HepG2 (cell line): ENCODE data around the gene SUDS3. TPM values are rescaled to one million over a fixed set of nuclear protein-coding genes. Genes with fewer than 3 reads are reported as not detected.

Source experiments
- ATAC-seq: fragments of 200-7000 bp; cut with Tn5 transposase; 3 replicates; pipeline ENCODE4 v1.9.1; 2020; ENCODE audit warnings: mild to moderate bottlenecking, moderate library complexity
- BruUV-seq: library from RNA; stranded (reverse); fragments of 400-500 nt; replicated peaks from 2 replicates; lab custom pipeline; 2021; lab: Mats Ljungman, UMichigan
- CTCF ChIA-PET: fragments of 300-600 bp; formaldehyde crosslinking; extraction: SDS; loops from one replicate; lab custom pipeline; 2021; ENCODE audit warnings: low total read pairs, inconsistent platforms, low intra/inter-chr PET ratio; lab: Yijun Ruan, JAX
- POLR2A ChIA-PET: fragments of 350-600 bp; sonication (Branson Sonifier 250); formaldehyde crosslinking; loops from one replicate; lab custom pipeline; 2020; ENCODE audit warnings: antibody characterized with exemption, inconsistent platforms; lab: Yijun Ruan, JAX
- DNase-seq: peaks from one replicate; pipeline ENCODE4 v3.0.0-alpha.2; 2015; ENCODE audit warnings: low spot score
- FAIRE-seq: peaks from 3 replicates; lab custom pipeline; 2011; peaks lifted over from hg19 to GRCh38; lab: Jason Lieb, UNC
- H2AFZ ChIP-seq: one replicate; pipeline ENCODE4 v1.6.1; 2011; ENCODE audit warnings: low read length, inconsistent platforms
- H3K27ac ChIP-seq: fragments of 300-600 bp; 3 replicates; pipeline ENCODE4 v1.8.0; 2011; ENCODE audit warnings: mixed run types, mild to moderate bottlenecking, mixed read lengths, low read length, inconsistent platforms; ENCODE audit not compliant: insufficient read depth; ENCODE audit errors: extremely low read length
- H3K27me3 ChIP-seq, 2 experiments: fragments of 200-600 bp in 1 of 2; 2 replicates in 1 of 2; 3 replicates in 1 of 2; pipeline versions ENCODE4 v1.6.0 to v1.8.0; 2011; ENCODE audit warnings: low read length in 2 of 2, mild to moderate bottlenecking in 2 of 2, moderate library complexity in 2 of 2, inconsistent platforms in 1 of 2; ENCODE audit not compliant: insufficient read depth in 2 of 2, control insufficient read depth in 1 of 2
- H3K36me3 ChIP-seq, 2 experiments: fragments of 200-600 bp in 1 of 2; replicated peaks in 1 of 2; 2 replicates in 1 of 2; 3 replicates in 1 of 2; pipeline versions ENCODE4 v1.5.1 to v1.8.0; 2011; ENCODE audit warnings: low read length in 2 of 2, inconsistent platforms in 1 of 2; ENCODE audit not compliant: insufficient read depth in 2 of 2, control insufficient read depth in 1 of 2
- H3K4me1 ChIP-seq: 2 replicates; pipeline ENCODE4 v1.5.1; 2012; ENCODE audit warnings: low read length, inconsistent platforms; ENCODE audit not compliant: insufficient read depth
- H3K4me2 ChIP-seq: 2 replicates; pipeline ENCODE4 v1.6.0; 2011; ENCODE audit warnings: low read depth, low read length, inconsistent platforms
- H3K4me3 ChIP-seq, 3 experiments: fragments of 200-600 bp in 1 of 3; sonication (generic), shearing (Covaris generic) in 1 of 3; replicated peaks in 1 of 3; 2 replicates each; pipeline ENCODE4 v1.5.1; 2011 to 2016; ENCODE audit warnings: low read length in 3 of 3, inconsistent platforms in 2 of 3, low read depth in 2 of 3, mild to moderate bottlenecking in 2 of 3, control low read depth in 1 of 3, mixed read lengths in 1 of 3; ENCODE audit not compliant: insufficient read depth in 1 of 3
- H3K79me2 ChIP-seq: one replicate; pipeline ENCODE4 v1.6.1; 2011; ENCODE audit warnings: low read length, inconsistent platforms; ENCODE audit not compliant: insufficient read depth
- H3K9ac ChIP-seq: 2 replicates; pipeline ENCODE4 v1.6.0; 2011; ENCODE audit warnings: mild to moderate bottlenecking, low read depth, low read length, inconsistent platforms; ENCODE audit not compliant: insufficient read depth
- H3K9me3 ChIP-seq: 2 replicates; pipeline ENCODE4 v1.5.1; 2012; ENCODE audit warnings: mild to moderate bottlenecking, low read length
- H4K20me1 ChIP-seq: 2 replicates; pipeline ENCODE4 v1.6.0; 2011; ENCODE audit warnings: inconsistent platforms, mild to moderate bottlenecking, low read length, moderate library complexity; ENCODE audit not compliant: insufficient read depth
- AGO1 ChIP-seq: fragments of 200-400 bp; formaldehyde crosslinking; IDR thresholded peaks from 2 replicates; pipeline ENCODE4 v1.6.1; 2017; ENCODE audit warnings: mild to moderate bottlenecking, low read depth, low read length, moderate library complexity; ENCODE audit not compliant: poor library complexity, severe bottlenecking
- ARNTL ChIP-seq: sonication (generic); formaldehyde crosslinking; IDR thresholded peaks from 2 replicates; pipeline ENCODE4 v1.4.0; 2020; ENCODE audit warnings: mild to moderate bottlenecking, missing genetic modification reagents
- FOXM1 ChIP-seq: sonication (generic); formaldehyde crosslinking; IDR thresholded peaks from 2 replicates; pipeline ENCODE4 v1.5.0; 2020; ENCODE audit warnings: missing genetic modification reagents
- KLF16 ChIP-seq, 2 experiments: sonication (generic) in 1 of 2; formaldehyde crosslinking in 1 of 2; IDR thresholded peaks; 2 replicates each; pipeline versions ENCODE4 v1.6.1 to v1.8.0; 2016 to 2023; ENCODE audit warnings: missing genetic modification reagents in 2 of 2, missing compliant biosample characterization in 1 of 2
- MXD3 ChIP-seq: IDR thresholded peaks from 2 replicates; pipeline ENCODE4 v1.6.1; 2016; ENCODE audit warnings: mild to moderate bottlenecking, missing biosample characterization, missing genetic modification reagents
- PHF8 ChIP-seq: sonication (generic); formaldehyde crosslinking; IDR thresholded peaks from 2 replicates; pipeline ENCODE4 v1.5.0; 2020; ENCODE audit warnings: missing genetic modification reagents
- RBFOX2 ChIP-seq: fragments of 200-400 bp; formaldehyde crosslinking; IDR thresholded peaks from 2 replicates; pipeline ENCODE4 v1.6.1; 2017; ENCODE audit warnings: low read depth, mild to moderate bottlenecking, low read length
- RFX3 ChIP-seq: IDR thresholded peaks from 2 replicates; pipeline ENCODE4 v1.6.1; 2016; ENCODE audit warnings: missing biosample characterization, missing genetic modification reagents
- SAP130 ChIP-seq: IDR thresholded peaks from 2 replicates; pipeline ENCODE4 v1.6.1; 2016; ENCODE audit warnings: low read depth
- TAF1 ChIP-seq: sonication (generic); formaldehyde crosslinking; IDR thresholded peaks from 2 replicates; pipeline ENCODE4 v1.4.0; 2020; ENCODE audit warnings: missing genetic modification reagents
- UBTF ChIP-seq: sonication (generic); formaldehyde crosslinking; IDR thresholded peaks from 2 replicates; pipeline ENCODE4 v1.4.0; 2020; ENCODE audit warnings: mild to moderate bottlenecking, missing genetic modification reagents
- ZNF263 ChIP-seq: sonication (generic); formaldehyde crosslinking; IDR thresholded peaks from 2 replicates; pipeline ENCODE4 v1.4.0; 2020; ENCODE audit warnings: missing genetic modification reagents
- WGBS: methylation state at CpG from one replicate; pipeline ENCODE4 v1.1.6; 2017; ENCODE audit warnings: low lambda C conversion rate; 5-methylcytosine and 5-hydroxymethylcytosine counted together
- in situ Hi-C: cut with HindIII; loops from 2 replicates; pipeline ENCODE4 v1.10.0; 2017; ENCODE audit warnings: low pct_unique_long_range_greater_than_20kb; ENCODE audit not compliant: extremely low pct_ligation_motif_present
- intact Hi-C: fragments of 100-400 bp; cut with micrococcal nuclease; formaldehyde crosslinking; loops from one replicate; pipeline ENCODE4 v1.10.0; 2022; ENCODE audit not compliant: unreplicated experiment
- polyA plus RNA-seq, 8 experiments: library from polyadenylated mRNA; depleted of rRNA in 3 of 8; stranded (reverse) in 7 of 8; unstranded in 1 of 8; fragments of >200 nt; fragmentation: Illumina TruSeq in 4 of 8; extraction: Trizol in 4 of 8; gene quantifications; 2 replicates each; pipeline versions ENCODE4 v1.2.1 to v1.2.3, GENCODE V29; 2011 to 2016; ENCODE audit warnings: low read depth in 4 of 8, missing spikeins in 1 of 8, mixed read lengths in 1 of 8; ENCODE audit not compliant: insufficient read depth in 1 of 8
- total RNA-seq, 5 experiments: library from RNA; depleted of rRNA; stranded (reverse); fragments of >200 nt; fragmentation: Illumina TruSeq; extraction: Trizol; gene quantifications; 2 replicates each; pipeline ENCODE4 v1.2.3, GENCODE V29; 2016; ENCODE audit warnings: low read depth in 1 of 5
- TF ChIP-seq, protein P1 (sequence below): IDR thresholded peaks from 2 replicates; pipeline ENCODE4 v1.6.1; 2016
- TF ChIP-seq, protein P2 (sequence below): sonication (generic); formaldehyde crosslinking; IDR thresholded peaks from 2 replicates; pipeline ENCODE4 v1.5.1; 2020; ENCODE audit warnings: mild to moderate bottlenecking, moderate library complexity, missing genetic modification reagents
- TF ChIP-seq, protein P3 (sequence below): sonication (generic); formaldehyde crosslinking; IDR thresholded peaks from 2 replicates; pipeline ENCODE4 v1.4.0; 2020; ENCODE audit warnings: mild to moderate bottlenecking, missing genetic modification reagents

The SUDS3 gene
- total and polyA plus RNA-seq, 2 of the 13 experiments (the other 11 are each of a cell fraction or from before 2014, with no cell fraction given) = 20.2 to 33.1 TPM

- H3K9me3 ChIP-seq = no peaks in the 10 kb centered on the region
- H3K4me1 ChIP-seq = peaks cover 35% of the 10 kb centered on the region
- ChIA-PET POLR2A (no interaction called here), CTCF (no interaction called here)
- H3K4me2 ChIP-seq = peak overlapping the region; percentile 68
- DNase-seq (no peak), ATAC-seq (peak; percentile 20), FAIRE-seq (no peak)
- peak overlapping the region; percentile 75 for H3K27ac ChIP-seq
- peak overlapping the region; percentile 78 for H3K9ac ChIP-seq
- 1% methylated on average over 25 of the region's 60 CpGs for WGBS
- peak overlapping the region; percentile 40 for H2AFZ ChIP-seq
- peaks cover 33% of the 10 kb centered on the region for H3K79me2 ChIP-seq
- peak overlapping the region; percentile 91 to 95 (median 94) for H3K4me3 ChIP-seq
- intact Hi-C loops (loop anchor here (2.0 to 5.0 kb wide), 2 partner anchors 234 to 251 kb away; partner anchors contain the start of gene PEBP1), in situ Hi-C loops (loop anchor here (5.0 kb wide), 2 partner anchors 189 to 249 kb away; no protein-coding TSS in a partner anchor)
- BruUV-seq = no TSS peak
- no peaks in the 10 kb centered on the region for H3K36me3 ChIP-seq
- no peaks in the 10 kb centered on the region; a peak in 1 of 5 replicates for H3K27me3 ChIP-seq
- no peaks in the 10 kb centered on the region for H4K20me1 ChIP-seq
- TF ChIP-seq UBTF = peak; percentile 38; the same call in 1 of the 2 replicates
- TF ChIP-seq MXD3 (CRISPR knock-in tag) = peak; percentile 30; the same call in 1 of the 2 replicates
- peak; percentile 97 for TF ChIP-seq AGO1
- TF ChIP-seq KLF16 (CRISPR knock-in tag; IDR thresholded peaks at IDR 0.05) = peak in 1 of 2 experiments; percentile 28; a peak in 1 of 4 replicates
- TF ChIP-seq, protein P1, sequence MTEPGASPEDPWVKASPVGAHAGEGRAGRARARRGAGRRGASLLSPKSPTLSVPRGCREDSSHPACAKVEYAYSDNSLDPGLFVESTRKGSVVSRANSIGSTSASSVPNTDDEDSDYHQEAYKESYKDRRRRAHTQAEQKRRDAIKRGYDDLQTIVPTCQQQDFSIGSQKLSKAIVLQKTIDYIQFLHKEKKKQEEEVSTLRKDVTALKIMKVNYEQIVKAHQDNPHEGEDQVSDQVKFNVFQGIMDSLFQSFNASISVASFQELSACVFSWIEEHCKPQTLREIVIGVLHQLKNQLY (CRISPR knock-in tag) = no peak
- TF ChIP-seq ARNTL (CRISPR knock-in tag) = no peak
- TF ChIP-seq TAF1 (CRISPR knock-in tag) = no peak
- no peak for TF ChIP-seq FOXM1 (CRISPR knock-in tag)
- peak; percentile 38; the same call in 1 of the 2 replicates for TF ChIP-seq SAP130 (CRISPR knock-in tag)
- TF ChIP-seq, protein P2, sequence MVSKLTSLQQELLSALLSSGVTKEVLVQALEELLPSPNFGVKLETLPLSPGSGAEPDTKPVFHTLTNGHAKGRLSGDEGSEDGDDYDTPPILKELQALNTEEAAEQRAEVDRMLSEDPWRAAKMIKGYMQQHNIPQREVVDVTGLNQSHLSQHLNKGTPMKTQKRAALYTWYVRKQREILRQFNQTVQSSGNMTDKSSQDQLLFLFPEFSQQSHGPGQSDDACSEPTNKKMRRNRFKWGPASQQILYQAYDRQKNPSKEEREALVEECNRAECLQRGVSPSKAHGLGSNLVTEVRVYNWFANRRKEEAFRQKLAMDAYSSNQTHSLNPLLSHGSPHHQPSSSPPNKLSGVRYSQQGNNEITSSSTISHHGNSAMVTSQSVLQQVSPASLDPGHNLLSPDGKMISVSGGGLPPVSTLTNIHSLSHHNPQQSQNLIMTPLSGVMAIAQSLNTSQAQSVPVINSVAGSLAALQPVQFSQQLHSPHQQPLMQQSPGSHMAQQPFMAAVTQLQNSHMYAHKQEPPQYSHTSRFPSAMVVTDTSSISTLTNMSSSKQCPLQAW (CRISPR knock-in tag) = 0 out of 2 replicates have a peak, but pooled peaks have one; percentile 13
- TF ChIP-seq PHF8 (CRISPR knock-in tag) = peak; percentile 46; the same call in 1 of the 2 replicates
- TF ChIP-seq RBFOX2 = 0 out of 2 replicates have a peak, but pooled peaks have one; percentile 47
- TF ChIP-seq RFX3 (CRISPR knock-in tag) = no peak
- TF ChIP-seq, protein P3, sequence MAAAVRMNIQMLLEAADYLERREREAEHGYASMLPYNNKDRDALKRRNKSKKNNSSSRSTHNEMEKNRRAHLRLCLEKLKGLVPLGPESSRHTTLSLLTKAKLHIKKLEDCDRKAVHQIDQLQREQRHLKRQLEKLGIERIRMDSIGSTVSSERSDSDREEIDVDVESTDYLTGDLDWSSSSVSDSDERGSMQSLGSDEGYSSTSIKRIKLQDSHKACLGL (CRISPR knock-in tag) = peak; percentile 64; the same call in 1 of the 2 replicates
- TF ChIP-seq ZNF263 (CRISPR knock-in tag) = peak; percentile 84
These were observed 4.8 kb upstream of the SUDS3 start for GRCh38 chr12:118371321-118372282.
